GM12872 (cell line): ENCODE measurements around the gene TRNP1.

Experiments used
- CTCF ChIP-seq: IDR thresholded peaks from 3 replicates; pipeline ENCODE4 v1.5.1; 2011; ENCODE audit warnings: low read depth, mild to moderate bottlenecking, low read length, moderate library complexity; ENCODE audit not compliant: insufficient read depth

TRNP1 gene

GRCh38 chr1:26994020-26994786 lies 711 bp downstream of the TRNP1 start:
- no peak for TF ChIP-seq CTCF

GRCh38 chr1:26994787-26995517 lies 1.5 kb downstream of the TRNP1 start:
- no peak for TF ChIP-seq CTCF

DNA sequence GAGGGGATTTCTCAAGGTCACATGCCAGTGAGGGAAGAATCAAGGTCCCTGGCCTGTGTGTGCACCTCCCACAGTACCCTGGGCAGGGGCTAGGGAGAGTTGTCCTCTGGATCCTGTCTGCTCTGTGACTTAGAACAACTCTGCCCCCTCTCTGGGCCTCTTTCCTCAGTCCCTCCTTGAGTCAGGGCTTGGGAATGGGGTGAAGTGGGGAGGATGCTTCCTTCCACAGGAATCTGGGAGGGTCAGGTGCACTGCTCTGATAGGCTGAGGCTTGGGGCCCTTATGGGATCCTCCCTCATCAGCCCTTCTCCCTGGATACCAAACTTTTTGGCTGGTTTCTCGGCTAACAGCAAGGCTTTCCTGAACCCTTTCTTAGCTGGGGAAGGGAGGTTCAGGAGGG lies 2.5 kb downstream of the TRNP1 start:
- no peak for TF ChIP-seq CTCF

GRCh38 chr1:26996665-26997064 lies 3.2 kb downstream of the TRNP1 start:
- no peak for TF ChIP-seq CTCF

DNA sequence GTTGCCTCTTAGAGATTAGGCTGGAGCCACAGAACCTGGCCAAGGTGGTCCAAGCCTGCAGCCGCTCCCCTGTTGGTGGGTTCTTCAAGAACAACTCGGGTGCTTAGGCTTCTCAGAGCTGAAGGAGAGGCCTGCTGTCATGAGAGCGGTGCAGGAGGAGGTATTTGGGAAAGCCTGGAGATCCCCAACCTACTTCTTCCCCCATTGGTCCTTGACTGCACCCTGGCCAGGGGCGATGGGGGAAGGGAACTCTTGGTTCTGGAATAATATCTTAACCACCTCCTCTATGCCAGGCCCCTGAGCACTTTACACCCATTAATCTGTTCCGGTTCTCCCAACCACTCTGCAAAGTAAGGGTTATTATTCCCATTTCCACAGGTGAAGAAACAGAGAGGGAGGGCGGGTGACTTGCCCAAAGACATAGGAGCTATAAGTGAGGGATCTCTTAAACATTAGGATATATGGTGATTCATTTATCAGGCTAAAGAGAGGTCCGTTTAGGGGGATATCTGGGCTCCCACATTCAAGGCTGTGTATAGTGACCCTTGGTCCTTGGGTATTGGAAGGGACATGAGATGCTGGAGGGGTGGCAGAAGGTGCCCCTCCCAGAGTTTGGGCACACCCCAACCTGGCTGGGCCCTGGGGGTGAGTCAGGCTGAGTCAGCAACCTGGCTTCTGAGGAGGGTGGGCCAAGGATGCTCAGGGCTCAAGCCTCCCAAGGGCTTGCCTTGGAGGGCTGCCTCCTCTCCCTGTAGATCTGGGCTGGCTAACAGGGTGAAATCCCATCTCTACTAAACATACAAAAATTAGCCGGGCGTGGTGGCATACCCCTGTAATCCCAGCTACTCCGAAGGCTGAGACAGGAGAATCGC lies 5.2 kb downstream of the TRNP1 start:
- TF ChIP-seq CTCF, result no peak

GRCh38 chr1:26999440-26999987 lies 6.0 kb downstream of the TRNP1 start:
- TF ChIP-seq CTCF, result no peak
